Embryonic facial prominence (tissue), 1 donor: ENCODE measurements around the gene DAPL1.

Experiments used
- DNase-seq: peaks from one replicate; pipeline ENCODE4 v3.0.0-alpha.2; 2016; ENCODE audit errors: extremely low spot score

Gene DAPL1, protein sequence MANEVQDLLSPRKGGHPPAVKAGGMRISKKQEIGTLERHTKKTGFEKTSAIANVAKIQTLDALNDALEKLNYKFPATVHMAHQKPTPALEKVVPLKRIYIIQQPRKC

DNA sequence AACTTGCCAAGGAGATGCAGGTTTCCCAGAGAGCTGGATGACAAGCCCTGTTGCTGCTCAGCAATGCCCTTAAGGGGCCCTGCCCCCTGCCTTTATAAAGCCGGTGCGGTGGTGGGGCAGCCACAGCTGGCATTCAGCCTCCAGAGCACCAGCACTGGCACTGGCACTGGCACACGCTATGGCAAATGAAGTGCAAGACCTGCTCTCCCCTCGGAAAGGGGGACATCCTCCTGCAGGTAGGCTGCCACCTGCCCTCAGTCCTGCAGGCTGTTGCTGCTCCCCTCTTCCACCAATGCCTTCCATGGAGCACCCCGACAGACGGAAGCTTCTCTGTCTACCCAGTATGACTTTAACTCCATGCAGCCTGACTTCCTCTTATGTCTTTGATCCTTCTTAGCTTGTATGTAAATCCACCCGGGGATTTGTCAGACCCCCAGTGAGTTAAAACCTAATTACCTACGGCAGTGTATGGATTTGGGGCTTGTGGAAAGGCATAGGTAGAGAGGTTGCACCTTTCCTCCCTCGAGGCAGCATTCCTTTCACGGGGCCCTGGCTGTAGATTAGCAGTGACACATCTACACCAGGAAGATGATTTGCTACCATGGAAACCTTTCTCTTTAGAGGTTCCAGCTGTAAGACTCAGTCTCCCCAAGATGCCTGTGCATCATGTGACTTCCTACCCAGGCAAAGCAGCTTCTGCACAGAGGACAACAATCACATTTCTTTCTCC, at the start of gene DAPL1:
Gene DAPL1, plus strand, starts transcription at position 123 of the 730 bp plus-strand sequence. Its CDS starts 56 bp downstream, at position 179.
- no peak for DNase-seq

DNA sequence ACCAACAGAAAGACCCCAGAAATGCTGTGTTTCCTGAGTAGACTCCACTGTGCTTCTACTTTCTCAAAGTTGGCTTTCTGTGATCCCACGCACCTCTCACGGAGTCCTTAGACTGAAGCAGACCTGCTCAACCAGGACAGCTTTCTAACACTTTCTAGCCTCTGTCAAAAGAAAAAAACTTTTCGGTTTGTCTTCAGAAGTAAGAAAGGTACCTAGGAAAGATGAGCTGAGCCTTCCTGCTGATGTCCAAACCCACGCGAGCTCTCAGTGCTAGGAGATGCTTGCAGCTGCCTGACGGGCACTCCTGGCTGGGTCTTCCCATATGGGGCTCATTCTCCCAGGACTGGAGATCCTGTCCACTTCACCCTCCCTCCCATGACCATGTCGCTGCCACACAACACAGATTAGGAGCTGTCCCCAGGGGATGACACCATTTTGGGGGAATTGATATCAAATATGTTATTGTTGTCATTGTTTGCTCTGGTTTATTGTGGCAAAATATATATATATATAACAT, 49.2 kb upstream of the DAPL1 start:
- DNase-seq = no peak

- DNase-seq = no peak
Observed at GRCh38 chr2:158746488-158746887, 48.6 kb upstream of the DAPL1 start.

- no peak for DNase-seq
Observed at GRCh38 chr2:158747281-158747680, 47.8 kb upstream of the DAPL1 start.

GRCh38 chr2:158748926-158749590, 46.1 kb upstream of the DAPL1 start:
- DNase-seq = no peak

DNA sequence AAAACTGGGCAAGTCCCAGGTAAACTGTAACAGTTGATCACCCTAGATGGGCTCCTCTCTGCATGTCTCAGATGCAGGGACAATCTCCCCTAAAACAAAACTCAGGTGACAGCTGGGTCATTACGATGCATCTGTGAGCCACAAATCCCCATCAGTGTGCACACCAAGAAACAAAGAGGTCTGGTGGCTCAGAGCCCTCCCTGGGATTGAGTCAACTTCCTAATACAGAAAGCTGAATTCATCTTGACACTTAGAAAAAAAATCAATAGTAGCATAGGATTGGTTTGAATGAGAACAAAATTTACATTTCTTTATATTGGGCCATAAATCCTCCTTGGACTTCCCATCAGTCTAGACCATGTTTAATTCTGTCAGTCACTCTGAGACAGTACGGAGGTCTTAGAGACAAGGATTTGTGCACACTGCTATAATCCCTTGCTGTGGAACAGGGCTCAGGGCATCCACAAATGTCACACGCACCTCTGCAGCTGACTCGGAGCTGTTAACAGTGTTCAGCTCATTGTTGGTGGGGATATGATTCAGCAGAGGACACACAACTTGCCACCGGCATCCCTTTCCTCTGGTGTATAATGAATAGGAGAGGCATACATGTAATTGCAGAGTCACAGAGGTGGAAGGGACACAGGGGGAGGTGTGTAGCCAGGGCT, 44.5 kb upstream of the DAPL1 start:
- no peak for DNase-seq

DNA sequence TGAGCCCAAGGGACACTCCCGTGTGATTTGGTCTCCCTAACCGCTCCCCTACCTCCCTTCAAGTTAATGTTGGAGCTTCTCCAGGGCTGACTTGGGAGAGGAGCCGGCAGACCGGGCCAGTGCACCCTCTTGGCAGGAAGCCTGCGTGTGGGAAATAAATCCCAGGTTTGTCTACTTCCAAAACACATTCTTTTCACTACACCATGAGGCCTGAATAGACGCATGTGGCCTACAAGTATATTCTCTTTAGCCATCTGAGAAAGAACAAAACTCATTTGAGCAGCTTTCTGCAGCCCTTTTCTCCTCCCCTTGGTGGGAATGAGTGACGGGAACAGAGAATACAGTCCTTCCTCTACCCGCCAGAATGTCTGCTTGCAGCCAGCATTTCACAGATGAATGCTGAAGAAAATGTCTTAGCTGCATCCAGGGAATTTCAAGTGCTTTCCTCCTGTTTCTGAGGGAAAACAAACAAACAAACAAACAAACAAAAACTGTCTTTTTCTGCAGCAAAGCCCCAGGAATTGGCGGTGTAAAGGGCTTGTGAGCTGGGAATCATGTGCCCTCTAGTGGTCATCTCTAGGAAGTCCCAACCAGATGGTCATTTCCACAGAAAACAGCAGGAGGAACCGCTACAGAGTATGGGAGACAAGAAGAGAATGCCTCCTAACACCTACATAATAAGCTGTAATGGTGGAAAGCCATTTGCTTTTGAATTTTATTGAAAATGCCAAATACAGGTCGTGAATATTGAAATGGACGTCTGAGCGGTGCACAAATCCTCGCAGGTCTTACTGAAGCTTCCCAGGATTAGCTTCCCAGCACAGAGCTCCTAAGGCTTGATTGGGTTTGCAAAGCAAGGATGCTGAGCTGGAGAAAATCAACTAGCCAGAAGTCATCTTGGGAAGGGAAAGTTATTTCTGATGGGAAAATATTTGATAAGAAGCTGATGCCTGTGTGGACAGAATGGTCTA, 41.2 kb upstream of the DAPL1 start:
- peak; percentile 66 for DNase-seq

- DNase-seq = no peak
Observed at GRCh38 chr2:158755310-158756087, 39.6 kb upstream of the DAPL1 start.

- no peak for DNase-seq
Observed at GRCh38 chr2:158756331-158756730, 38.8 kb upstream of the DAPL1 start.

DNA sequence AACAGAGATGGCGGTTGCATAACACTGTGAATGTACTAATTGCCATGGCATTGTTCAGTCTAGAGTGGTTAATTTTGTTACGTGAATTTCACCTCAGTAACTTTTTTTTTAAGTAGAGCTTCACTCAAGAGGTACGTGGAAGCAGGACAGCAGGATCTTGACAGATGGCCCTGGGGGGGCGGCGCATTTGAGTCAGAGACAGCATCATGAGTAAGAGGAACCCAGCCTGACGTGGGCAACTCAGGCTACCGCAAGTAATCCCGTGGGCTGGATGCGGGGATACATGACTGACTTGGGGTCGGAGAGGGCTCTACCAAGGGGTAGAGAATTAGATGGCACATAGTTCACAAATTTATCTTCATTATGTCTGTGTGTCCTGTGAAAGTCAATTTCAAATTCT, 38.1 kb upstream of the DAPL1 start:
- no peak for DNase-seq

DNA sequence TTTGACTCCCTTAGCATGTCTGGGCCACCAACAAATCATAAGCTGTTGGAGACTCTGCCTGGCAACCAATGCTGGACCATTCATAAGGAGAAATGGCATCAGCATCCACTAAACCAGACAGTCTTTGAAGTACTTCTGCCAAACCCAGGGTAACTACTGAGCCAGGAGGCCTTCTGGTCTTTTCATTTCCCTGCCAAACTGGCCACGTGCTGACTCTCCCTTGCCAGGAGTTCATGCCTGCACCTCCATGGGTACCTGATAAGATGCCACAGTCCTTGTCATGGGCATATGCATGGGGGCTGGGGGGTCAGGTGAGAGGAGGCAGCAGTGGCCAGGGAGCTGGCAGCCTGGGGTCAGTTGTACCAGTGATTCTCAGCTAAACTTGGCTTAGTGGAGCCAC, 34.2 kb upstream of the DAPL1 start:
- no peak for DNase-seq

DNA sequence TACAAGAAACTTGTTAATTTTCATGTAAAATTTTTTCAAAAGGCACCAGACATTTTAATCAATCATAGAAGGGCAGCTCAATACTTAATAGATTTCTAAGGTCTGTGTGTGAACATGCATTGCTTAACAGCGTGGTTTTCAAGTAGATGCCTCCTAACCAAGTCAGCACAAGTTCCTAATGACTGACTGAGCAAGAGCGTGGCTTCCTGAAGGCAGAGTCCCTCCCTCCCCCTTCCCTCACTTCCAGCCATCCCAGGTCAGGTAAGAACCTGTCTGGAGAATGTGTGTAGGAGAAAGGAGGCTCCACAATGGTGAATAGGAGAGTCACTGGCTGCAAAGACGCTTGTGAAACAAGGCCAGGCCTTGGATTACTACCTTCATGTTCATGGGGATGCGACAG, 33.5 kb upstream of the DAPL1 start:
- DNase-seq = peak; percentile 60

GRCh38 chr2:158762336-158762735, 32.8 kb upstream of the DAPL1 start:
- no peak for DNase-seq

GRCh38 chr2:158766524-158766923, 28.6 kb upstream of the DAPL1 start:
- DNase-seq = no peak

GRCh38 chr2:158772306-158773078, 22.6 kb upstream of the DAPL1 start:
- no peak for DNase-seq

DNA sequence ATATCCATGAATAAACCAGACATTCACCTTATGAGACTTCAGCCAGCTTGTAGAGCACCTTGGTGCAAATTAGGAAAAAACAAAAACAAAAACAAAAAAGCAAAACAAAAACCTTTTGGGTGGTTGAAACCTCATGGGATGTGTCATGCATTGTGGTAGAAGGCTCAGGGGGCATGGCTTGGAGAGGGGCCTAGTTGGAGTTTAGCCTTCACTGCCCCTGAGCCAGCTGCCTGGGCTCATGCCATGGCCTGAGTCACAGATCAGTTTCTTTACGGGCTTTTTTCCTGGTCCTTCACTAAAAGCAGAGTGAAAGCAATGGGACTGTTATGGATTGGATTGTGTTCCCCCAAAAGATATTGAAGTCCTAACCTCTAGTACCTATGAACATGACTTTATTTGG, 22.0 kb upstream of the DAPL1 start:
- no peak for DNase-seq

DNA sequence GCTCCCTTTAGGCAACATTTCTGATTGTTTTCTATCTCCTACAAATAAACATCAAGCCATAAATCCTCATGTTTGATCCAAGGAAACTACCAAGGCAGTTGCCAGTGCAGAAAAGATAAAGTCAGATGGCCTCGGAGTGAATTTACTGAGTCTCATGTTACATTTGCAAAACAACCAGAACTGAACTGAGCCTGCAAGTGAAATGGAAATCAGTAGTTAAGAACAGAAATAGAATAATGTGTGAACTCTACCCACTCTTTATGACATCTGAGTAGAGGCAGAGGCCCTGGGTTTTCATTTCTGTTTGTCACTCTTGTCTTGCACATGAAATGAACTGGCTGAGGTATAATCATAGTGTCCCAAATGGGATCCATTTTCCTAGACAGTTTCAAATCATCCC, 20.4 kb upstream of the DAPL1 start:
- DNase-seq = no peak

- DNase-seq = no peak
Observed at GRCh38 chr2:158775273-158776027, 19.7 kb upstream of the DAPL1 start.

- no peak for DNase-seq
Observed at GRCh38 chr2:158776231-158776630, 18.9 kb upstream of the DAPL1 start.
